Stimulated activated CD8-positive, alpha-beta memory T cell treated with anti-CD3 and anti-CD28 coated beads, Interleukin-12 subunit alpha, Interleukin-12 subunit beta, amount 100 ng/mL, for 24 hours (primary cell): ENCODE results near the gene P2RY8.
A peak's percentile ranks its signal among the peaks of the same experiment; 100 is the strongest.
"Not testable (repeated sequence)": the region's sequence is repeated elsewhere in the genome, so short reads cannot be mapped to it uniquely, and the experiment has no call there.

Experiments
- DNase-seq: peaks from one replicate; pipeline ENCODE4 v3.0.0-alpha.2; 2020; ENCODE audit errors: extremely low read depth

P2RY8 gene

GRCh38 chrX:1486749-1487361 lies 50.1 kb downstream of the P2RY8 start:
- no peak for DNase-seq

- DNase-seq, result no peak
Observed at GRCh38 chrX:1486177-1486576, 50.8 kb downstream of the P2RY8 start.

- no peak for DNase-seq
Observed at GRCh38 chrX:1485033-1485432, 52.0 kb downstream of the P2RY8 start.

- no peak for DNase-seq
Observed at GRCh38 chrX:1484638-1485019, 52.4 kb downstream of the P2RY8 start.

DNA sequence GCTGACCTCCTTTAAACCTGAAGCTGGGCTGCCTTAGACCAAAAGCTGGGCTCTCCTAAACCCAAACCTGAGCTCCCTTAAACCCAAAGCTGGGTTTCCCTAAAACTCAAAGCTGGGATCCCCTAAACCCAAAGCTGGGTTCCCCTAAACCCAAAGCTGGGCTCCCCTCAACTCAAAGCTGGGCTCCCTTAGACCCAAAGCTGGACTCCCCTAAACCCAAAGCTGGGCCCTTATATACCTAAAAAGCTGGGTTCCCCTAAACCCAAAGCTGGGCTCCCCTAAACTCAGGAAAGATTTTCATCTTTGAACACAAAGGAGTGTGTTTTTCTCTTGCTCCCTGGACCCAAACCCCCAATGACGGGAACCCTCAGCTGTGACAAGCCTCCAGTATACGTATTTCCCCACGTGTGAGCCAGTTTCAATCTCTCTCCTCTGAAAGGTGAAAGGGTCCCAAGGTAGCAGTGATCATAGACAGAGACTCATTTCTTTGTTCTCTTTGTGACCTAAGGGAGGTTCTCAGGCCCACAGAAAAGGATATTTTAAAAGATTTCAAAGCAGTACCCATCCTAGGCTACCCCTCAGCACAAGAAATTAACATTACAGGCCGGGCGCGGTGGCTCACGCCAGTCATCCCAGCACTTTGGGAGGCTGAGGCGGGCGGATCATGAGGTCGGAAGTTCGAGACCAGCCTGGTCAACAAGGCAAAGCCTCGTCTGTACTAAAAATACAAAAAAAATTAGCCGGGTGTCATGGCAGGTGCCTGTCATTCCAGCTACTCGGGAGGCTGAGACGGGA lies 52.9 kb downstream of the P2RY8 start:
- no peak for DNase-seq

- not testable (repeated sequence) for DNase-seq
Observed at GRCh38 chrX:1482530-1482928, 54.5 kb downstream of the P2RY8 start.

DNA sequence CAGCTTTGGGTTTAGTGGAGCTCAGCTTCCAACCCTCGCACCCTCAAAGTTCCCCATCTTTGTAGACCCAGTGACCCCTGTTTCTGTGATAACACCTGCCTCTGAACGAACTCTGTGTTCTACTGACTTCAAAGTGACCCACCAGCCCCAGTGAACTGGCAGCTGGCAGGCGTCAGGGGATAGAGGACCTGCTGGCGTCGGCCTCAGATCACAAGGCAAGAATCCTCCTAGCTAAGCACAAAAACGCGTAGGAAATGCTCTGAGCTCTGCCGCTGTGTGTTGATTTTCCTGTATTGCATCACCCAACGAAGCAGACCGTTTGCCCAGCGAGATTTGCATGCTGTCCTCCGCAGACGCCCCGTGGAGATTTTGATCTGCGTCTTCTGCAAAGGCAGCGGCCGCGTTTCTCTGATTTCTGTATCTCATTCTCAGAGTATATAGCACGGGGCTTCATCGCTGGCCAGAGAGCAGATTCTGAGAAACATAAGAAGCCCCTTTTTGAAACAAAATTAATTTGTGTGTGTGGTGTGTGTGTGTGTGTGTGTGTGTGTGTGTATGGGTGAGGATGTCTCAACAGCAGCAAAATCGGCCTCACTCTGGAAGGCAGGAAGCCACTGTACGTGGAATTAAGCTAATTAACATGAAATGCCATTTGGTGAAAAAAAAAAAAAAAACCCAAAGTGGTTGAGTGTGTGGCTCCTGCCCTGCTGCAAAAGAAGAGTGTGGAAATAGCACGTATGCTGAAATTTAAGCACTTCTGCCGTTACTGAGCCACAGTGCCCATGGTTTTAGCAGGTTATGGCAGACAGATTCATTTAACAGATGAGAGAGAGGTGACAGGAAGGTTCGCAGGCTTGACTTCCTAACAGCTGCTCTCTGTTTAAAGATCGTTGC lies 55.1 kb downstream of the P2RY8 start:
- no peak for DNase-seq

DNA sequence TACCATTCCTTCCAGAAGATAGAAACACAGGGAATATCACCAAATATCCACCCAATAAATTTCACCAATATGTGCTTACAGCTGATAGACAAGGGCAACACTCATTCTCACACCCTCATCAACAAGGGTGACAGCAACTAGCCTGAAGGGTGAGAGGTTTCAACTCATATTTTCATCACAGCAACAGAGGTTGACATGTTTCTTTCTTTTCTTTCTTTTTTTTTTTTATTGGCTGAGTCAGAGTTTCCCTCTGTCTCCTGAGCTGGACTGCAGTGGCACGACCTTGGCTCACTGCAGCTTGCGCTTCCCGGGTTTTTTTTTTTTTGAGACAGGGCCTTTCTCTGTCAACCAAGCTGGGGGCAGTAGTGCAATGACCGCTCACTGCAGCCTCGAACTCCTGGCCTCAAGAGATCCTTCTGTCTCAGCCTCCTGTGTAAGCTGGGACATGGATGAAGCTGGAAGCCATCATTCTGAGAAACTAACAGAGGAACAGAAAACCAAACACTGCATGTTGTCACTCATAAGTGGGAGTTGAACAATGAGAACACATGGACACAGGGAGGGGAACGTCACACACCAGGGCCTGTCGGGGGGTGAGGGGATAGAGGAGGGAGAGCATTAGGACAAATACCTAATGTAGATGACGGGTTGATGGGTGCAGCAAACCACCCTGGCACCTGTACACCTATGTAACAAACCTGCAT lies 56.8 kb downstream of the P2RY8 start:
- no peak for DNase-seq

DNA sequence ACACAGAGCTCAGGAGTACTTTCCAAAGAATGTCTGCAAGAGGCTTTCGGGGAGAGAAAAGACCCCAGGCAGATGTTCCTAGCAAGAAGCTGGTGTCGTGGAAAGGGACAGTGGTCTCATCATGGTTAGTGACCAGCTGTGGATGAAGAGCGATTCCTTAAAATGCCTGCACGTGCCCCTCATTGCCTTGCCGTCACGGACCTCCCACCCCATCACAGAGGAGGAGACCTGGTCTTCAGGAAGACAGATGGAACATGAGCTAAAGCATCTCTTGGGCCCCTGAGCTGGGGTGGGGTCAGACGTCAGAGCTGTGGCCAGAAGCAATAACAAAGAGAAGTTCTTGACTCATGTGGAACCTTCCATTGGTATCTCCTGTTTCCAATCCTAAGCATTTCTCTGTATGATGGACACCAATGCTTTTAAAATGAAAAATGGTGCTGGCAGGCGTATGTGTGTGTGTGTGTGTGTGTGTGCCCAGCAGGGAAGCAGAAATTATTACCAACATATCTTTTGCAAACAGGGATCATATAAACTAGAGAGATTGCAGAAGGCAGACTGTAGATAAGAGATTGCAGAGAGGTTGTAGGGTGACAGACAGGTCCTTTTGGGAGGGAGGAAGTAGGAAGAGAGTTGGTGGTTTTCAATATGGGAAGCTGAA lies 59.1 kb downstream of the P2RY8 start:
- no peak for DNase-seq

DNA sequence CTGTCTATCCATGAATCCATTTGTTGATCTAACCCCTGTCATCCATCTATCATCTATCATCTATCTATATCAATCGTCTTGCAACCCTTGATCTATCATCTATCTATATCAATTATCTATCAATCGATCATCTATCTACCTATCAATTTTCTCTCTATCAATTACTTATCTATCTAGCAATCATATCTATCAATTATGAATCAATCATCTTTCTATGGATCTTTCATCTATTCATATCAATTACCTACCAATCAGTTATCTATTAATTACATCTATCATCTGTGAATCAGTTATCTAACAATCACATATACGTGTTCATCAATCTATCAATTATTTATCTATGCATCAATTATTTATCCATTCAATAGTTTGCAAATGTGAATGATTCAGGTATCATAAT lies 59.8 kb downstream of the P2RY8 start:
- no peak for DNase-seq

DNA sequence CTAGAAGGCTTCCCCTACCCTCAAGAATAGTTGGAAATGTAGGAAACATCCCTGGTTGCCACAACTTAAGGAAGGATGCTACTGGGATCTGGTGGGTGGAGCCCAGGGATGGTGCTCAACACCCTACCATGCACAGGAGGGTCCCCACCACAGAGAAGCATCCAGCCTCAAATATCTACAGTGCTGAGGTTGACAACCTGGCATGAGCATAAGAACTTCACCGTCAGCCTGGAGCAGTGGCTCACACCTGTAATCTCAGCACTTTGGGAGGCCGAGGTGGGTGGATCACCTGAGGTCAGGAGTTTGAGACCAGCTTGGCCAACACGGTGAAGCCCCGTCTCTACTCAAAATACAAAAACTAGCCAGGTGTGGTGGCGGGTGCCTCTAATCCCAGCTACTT lies 60.3 kb downstream of the P2RY8 start:
- no peak for DNase-seq

- no peak for DNase-seq
Observed at GRCh38 chrX:1475881-1476280, 61.1 kb downstream of the P2RY8 start.

GRCh38 chrX:1475481-1475880 lies 61.5 kb downstream of the P2RY8 start:
- DNase-seq, result no peak

DNA sequence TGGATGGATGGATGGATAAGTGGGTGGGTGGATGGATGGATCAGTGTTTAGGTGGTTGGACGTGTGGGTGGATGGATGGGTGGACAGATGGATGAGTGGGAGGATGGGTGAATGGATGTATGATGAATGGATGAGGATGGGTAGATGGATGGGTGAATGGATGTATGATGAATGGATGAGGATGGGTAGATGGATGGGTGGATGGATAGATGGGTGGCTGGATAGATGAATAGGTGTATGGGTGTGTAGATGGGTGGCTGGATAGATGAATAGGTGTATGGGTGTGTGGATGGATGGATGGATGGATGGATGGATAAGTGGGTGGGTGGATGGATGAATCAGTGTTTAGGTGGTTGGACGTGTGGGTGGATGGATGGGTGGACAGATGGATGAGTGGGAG lies 62.4 kb downstream of the P2RY8 start:
- DNase-seq, result not testable (repeated sequence)

GRCh38 chrX:1472975-1473374 lies 64.0 kb downstream of the P2RY8 start:
- DNase-seq, result no peak

DNA sequence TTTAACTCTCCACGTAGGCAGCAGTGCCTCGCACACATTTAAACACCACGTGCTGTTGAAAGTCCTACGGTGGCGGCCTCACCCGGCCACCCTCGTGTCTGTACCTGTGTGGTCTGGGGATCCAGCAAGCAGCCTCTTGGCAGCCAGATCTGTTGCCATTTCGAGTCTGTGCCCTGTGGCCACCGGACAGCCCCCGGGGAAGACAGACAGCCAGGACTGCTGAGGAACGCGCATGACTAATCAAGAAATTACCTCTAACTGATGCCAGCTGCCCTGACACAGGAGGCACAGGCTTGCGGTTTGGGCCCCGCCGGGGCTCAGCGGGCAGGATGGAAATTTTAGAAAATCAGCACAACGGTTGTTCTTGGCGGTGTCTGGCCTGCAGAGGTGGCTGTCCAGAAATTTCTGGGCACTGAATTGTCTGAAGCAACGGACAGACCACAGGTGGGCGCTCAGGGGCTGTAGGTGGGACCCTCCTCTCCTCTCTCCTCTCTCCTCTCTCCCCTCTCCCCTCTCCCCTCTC lies 68.7 kb downstream of the P2RY8 start:
- peak; percentile 49 for DNase-seq

DNA sequence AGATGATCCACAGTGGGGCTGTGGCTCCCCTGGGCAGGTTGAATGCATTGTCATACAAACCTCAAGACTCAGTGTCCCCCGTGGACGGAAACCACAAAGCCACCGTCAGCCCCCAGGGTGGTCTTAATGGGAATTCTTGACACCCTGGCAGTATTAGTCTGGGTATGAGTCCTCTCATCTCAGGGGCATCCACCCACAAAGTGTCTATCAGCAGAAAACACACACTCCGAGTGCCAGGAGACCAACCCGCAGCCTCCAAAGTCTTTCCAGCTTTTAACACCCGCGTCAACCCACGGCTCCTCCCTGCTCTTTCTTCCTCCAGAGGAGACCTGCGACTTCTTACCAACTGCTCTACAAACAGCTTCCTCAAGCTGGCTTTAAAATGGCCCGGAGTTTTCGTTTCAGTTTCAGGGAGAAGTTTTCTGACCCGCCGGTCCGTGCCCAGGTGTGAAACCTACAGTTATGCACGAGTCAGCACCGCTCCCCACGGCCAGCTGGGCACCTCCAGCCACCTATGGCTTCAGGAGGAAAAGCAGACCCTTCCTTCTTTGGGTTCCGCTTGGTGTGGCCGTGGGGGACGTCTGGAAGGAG lies 69.9 kb downstream of the P2RY8 start:
- no peak for DNase-seq

GRCh38 chrX:1466232-1466661 lies 70.7 kb downstream of the P2RY8 start:
- no peak for DNase-seq

GRCh38 chrX:1465286-1466231 lies 71.4 kb downstream of the P2RY8 start:
- no peak for DNase-seq

- no peak for DNase-seq
Observed at GRCh38 chrX:1464971-1465285, 72.1 kb downstream of the P2RY8 start.
